OCI-M2 (cell line): Measurements from ENCODE around the gene ARMC10.
"Not testable (repeated sequence)": the region's sequence is repeated elsewhere in the genome, so short reads cannot be mapped to it uniquely, and the experiment has no call there.

Experiments used
- DNase-seq: peaks from one replicate; lab custom pipeline; 2025; ENCODE audit not compliant: unreplicated experiment; lab: John Stamatoyannopoulos, UW

The ARMC10 gene

DNA sequence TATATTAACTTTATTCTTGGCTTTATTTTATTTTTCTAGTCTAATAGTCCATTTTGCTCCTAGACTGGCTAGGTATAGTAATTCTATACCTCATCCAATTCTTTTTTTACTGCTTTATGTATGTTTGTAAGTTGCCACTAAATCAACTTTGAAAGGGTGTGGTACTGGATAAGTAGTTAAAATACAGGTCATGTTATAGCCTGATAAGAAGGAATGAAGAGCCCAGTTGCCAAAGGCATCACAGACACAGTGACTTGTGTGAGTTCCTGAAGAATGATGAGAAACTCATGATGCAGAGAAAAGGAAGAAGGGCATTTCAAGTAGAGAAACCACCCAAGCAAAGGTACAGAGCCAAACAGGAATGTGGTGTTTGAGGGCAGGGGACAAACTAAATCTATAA lies 46.7 kb downstream of the ARMC10 start:
- DNase-seq = no peak

DNA sequence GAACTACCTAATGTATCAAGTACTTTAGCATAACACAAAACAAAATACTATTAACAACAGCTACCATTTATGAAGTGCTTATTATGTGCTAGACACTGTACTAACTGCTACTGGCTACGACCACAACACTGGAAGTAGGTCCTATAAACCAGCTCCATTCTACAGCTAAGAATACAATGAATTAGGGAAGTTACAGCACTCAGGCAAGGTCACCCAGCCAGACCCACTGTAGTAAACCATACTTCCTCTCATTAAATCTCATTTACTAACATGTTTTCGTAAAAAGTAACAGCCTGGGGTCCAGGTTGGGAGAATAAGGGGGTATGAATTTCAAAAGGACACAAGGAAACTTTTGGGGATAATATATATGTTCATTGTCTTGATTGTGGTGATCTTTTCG lies 48.6 kb downstream of the ARMC10 start:
- no peak for DNase-seq

DNA sequence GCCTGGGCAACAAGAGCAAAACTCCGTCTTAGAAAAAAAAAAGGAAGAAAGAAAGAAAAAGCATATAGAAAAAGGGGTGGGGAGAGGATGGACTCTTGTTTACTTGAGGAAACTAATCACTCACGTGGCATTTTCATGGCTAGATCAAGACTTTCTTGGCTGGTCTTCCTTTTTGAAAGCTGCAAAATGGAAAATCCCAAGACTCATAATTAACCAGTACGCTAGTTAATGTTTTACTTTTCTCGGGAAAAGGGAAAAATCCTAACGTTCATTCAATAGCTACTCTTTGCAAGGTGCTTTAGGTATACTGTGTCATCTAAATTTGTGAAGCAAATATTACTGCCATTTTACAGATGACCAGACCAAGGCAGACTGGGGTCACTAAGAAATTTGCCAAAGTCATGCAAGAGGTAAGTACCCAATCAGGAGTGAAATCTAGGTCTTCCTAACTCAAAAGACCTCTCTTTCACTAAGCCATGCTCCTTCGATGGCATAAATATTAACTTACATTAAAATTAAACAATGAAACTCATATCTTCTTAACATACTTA lies 49.6 kb downstream of the ARMC10 start:
- DNase-seq = no peak

DNA sequence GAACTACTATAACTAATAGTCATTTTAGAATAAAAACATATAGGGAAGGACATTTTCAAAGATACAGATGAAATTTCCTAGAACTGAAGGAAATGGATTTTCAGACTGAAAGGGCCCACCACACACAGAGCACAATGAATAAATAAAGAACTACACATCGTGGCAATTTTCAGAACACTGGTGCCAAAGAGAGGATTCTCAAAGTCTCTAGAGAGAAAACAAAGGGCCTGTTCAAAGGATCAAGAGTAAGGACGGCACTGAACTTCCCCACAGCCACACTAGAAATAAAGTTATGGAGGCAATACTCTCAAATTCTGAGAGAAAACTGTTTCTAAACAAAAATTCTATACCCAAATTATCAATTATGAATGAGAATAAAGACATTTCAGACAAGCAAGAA lies 52.1 kb downstream of the ARMC10 start:
- no peak for DNase-seq

DNA sequence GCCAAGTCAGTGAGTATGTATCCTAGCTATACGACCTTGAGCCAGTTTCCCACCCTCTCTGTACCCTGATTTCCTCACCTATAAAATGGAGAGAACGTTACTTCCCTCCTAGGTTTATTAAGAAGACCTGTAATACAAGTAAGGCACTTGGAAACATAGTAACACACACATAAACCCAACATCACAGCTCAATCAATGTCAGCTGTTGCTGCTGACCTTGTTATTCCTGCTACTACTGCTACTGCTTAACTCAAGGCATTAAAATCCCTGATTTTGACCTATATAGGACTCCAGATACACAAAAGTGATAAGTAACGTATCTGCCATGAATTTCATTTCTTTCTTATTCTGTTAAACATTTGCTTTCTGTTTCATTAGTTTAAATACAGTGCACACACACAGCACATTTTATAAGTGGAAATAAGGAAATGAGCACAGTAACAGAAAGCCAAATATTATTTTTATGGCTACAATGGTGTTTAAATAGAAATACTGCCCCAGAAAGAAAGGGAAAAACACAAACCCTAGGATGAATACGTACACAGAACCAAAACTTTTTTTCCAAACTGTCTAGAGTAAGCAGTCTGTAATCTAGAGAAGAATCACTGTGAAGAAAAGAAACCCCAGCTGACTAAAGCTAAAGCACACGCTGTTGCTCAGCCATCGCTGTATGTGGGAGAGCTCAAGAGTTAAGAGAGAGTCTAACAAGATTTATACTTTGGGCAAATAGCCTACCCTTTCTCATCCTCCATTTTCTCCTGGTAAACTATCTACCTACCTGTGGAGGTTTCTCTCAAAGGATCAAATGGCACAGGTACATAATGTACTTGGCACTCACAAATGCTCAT lies 55.0 kb downstream of the ARMC10 start:
- no peak for DNase-seq

DNA sequence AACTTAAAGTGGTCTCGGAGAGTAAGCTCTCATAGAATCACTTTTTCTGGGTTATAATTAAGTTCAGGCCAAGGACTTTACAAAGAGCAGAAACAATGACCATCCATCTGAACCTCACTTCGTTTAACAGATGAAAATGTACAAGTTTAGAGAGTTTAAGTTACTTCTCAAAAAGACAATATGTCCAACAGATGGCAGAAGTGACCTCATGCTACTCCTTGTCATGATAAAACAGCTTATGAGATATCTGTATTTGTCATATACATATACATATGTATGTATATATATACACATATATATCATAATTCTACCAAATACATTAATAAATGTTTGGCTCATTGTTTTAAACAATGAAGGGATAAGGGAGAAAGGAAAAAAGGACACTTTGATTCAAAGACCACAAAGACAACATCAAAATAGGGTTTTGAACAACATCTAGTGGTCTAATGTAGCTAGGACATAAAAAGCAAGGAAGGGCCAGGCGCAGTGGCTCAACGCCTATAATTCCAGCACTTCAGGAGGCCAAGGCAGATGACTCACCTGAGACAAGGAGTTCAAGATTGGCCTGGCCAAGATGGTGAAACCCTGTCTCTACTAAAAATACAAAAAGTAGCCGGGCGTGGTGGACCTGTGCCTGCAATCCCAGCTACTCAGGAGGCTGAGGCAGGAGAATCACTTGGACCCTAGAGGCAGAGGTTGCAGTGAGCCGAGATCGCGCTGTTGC lies 56.1 kb downstream of the ARMC10 start:
- no peak for DNase-seq

DNA sequence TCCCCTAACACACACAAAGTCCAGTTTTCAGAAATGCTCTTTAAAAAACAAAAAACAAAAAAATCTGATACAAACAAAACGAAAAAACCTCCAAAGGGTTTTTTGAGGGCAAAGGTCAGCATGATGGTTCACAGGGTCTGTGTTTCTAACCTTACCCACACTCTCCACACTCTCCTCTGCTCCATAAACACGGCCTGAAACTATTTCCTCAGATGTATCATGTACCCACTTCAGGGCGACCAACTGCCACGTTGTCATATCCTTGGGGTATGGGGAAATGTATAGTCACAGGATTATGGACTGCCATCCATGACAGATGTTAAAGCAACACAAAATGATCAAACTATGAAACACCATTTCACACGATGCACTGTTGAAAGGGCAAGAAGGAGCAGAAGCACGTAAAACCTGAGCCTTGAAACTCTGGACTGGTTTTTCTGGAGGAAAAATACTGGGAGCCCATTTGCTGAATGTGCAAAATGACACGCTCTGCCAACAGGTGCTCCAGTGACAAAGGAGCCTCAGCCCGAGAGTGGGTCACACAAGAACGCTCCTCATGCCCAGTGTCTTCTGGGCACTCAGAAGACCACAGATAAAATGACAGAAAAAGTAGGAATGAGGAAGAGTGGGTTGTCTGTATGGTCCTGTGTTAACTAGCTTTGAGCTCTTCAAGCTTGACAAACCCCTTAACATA lies 58.2 kb downstream of the ARMC10 start:
- DNase-seq = no peak

DNA sequence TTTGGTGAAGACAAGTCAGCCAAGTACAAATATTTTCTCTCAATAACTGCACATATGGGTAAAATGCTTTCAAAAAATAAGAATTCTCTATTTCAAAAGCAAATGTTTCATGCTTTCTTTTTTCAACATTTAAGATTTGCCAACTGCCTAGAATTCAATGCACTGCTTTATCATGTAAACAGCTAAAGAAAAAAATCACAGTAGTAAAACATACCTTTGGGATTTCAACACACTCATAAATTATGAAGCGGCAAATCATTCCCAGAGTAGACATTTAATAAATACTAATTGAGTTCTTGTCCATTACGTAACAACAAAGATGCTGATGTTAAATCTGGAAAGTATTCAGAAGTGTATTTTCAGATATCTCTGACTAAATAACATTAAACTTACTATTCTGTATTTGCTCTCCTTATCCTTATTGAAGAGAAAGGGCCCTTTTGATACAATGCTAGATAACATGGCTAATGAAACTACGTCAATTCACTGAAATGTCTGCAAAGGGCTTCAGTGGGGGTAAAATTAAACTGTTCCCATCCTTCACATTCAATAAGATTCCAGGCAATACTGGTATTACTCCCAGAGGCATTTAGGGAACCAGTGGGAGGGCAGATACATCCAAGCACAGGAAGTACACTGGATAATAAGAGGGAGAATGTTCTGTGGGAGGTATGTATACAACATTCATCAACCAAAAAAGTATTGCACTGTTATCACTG lies 60.1 kb downstream of the ARMC10 start:
- no peak for DNase-seq

DNA sequence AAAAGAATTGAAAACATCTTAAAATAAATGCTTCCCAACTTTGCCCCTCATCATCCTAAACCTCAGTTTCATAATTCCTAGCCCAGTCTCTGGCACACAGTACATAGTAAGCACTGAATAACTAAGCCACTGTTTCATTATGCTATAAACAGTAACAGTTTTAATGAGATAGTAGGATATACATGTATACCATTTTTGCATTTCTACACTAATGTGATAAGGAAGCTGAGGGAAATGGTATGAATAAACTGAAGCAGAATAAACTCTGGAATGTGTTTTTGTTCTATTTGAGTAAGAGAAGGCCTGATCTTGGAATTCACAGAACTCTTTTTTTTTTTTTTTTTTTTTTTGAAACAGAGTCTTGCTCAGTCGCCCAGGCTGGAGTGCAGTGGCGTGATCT lies 65.1 kb downstream of the ARMC10 start:
- no peak for DNase-seq

DNA sequence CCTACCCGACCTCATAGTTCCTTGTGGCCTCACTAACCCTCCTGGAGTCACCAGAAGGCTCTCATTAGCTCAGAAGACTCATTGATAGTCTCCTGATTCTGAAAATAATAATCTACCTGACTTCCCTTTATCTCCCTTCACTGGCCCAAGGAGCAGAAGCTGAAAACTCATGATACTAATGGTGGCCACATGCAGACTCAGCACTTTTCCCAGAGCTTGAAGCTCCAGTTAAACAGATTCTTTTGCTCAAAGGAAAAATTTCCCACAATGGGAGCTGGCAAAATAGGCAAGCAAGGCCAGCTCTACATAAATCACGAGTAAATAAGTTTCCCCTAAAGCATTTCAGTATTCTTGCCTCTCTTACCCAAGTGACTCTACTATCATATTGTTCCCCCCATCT lies 65.7 kb downstream of the ARMC10 start:
- DNase-seq = no peak

DNA sequence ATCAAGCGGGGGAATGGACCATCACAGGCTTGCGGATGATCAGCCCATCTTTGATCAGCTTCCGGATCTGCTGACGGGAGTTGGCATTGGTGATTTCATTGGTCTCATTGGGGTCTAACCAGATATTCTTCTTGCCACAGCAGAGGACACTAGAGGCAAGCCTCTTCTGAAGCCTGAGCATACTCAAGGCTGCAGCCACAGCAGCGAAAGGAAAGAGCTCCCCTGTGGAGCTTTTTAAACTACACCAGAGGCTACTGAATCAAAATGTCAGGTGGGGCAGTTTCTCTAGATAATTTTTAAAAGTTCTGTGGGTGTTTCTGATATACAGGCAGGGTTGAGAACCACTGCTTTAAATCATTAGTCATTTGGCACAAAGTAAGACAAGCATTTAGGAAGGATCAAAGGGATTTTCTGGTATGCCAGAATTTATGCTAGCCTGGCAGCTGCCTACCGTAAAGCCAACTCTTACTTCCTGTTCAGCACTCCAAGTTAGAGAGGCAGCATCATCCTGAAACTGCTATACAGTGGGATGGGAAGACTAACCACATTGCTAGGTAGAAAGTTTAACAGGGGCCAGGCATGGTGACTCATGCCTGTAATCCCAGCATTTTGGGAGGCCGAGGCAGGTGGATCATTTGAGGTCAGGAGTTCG lies 66.9 kb downstream of the ARMC10 start:
- DNase-seq = no peak

DNA sequence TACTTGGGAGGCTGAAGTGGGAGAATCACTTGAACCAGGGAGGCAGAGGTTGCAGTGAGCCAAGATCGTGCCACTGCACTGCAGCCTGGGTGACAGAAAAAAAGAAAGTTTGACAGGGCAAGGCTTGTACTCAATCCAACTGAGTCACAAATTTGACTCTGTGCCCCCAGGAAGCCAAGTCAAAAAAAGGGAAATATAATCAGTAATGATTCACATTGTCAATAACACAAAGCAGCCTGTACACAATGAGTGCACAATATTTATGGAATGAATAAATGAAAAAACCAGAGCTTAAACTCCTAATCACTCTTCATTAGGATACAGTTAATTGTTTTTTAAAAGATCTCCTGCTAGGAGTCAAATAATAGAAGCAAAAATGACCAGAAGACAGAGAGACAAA lies 67.6 kb downstream of the ARMC10 start:
- DNase-seq = no peak

DNA sequence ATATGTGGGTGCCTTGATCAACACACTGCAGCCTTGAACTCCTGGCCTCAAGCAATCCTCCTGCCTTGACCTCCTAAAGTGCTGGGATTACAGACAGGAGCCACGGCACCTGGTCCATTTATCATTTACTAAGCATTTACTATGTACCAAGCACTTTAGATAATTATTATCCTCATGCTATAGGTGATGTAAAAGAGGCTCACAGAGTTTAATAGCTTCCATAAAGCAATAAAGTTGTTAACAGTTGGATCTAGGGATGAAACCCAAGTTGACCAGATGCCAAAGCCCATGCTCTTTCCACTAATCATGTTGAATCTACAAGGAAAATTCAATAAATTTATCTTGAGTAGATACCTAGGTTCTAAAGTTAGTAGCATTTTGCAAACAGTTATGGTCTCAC lies 68.9 kb downstream of the ARMC10 start:
- no peak for DNase-seq

DNA sequence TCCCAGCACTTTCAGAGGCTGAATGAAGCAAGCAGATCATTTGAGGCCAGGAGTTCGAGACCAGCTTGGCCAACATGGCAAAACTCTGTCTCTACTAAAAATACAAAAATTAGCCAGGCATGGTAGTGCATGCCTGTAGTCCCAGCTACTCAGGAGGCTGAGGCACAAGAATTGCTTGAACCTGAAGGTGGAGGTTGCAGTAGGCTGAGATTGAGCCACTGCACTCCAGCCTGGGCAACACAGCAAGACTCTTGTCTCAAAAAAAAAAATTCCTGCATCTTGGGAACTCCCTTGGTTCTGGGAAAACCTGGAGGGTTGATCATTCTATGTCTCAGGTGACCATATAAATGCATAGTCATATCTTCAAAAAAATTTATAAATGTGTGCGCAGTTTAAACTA lies 69.8 kb downstream of the ARMC10 start:
- DNase-seq = not testable (repeated sequence)

DNA sequence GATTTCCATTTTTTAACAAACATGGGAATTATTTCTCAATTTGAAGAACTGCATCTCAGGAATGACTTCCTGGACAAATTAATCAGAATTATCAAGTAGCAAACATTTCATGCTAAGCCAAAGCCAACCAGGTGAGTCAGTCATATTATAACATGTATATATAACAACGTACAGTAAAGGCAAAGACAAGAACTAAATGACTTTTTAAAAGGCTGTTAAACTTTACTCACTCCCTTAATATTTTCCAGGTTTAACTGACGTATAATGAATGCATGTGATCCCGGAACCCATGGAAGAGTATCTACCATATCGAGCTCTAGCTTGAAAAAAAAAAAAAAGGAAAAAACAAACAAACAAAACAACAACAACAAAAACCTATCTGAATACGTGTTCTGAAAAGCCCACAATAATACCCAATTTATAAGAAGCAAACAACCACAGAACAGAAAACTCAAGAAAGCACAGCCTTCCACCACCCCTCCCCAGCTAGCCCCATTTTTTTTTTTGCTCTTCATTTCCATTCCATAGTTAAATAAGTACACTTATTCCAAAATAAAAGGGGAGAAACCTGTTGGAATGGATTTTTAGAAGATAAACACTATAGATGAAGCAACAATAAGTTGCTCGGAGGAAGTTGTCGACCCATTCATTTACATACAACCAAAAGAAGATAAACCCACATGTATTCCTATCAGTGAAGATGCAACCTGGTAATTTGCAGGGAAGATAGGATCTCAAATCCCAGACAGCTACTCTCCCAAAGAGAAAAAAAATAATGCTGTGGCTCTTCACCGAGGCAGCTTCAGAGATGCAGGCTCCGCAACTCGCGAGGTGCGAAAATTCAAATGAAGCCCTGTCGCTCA lies 73.4 kb downstream of the ARMC10 start:
- DNase-seq = no peak
